Stimulated activated CD4-positive, alpha-beta T cell treated with anti-CD3 and anti-CD28 coated beads, Interleukin-4, amount 100 ng/mL, for 4 hours (primary cell): ENCODE data around the gene IMPA2.
"Not testable (repeated sequence)": the region's sequence is repeated elsewhere in the genome, so short reads cannot be mapped to it uniquely, and the experiment has no call there.

ENCODE experiments used
- DNase-seq, 2 experiments: peaks; one replicate each; pipeline ENCODE4 v3.0.0-alpha.2; 2020

IMPA2 gene

GRCh38 chr18:11963991-11964484 lies 17.3 kb upstream of the IMPA2 start:
- DNase-seq: no peak

- DNase-seq: no peak
Observed at GRCh38 chr18:11969904-11970835, 11.1 kb upstream of the IMPA2 start.

GRCh38 chr18:11970836-11971226 lies 10.5 kb upstream of the IMPA2 start:
- DNase-seq: not testable (repeated sequence)

GRCh38 chr18:11972371-11973174 lies 8.7 kb upstream of the IMPA2 start:
- DNase-seq: no peak

- DNase-seq: no peak
Observed at GRCh38 chr18:11974741-11975325, 6.5 kb upstream of the IMPA2 start.

GRCh38 chr18:11975723-11976122 lies 5.6 kb upstream of the IMPA2 start:
- no peak for DNase-seq

GRCh38 chr18:11976315-11977152 lies 4.8 kb upstream of the IMPA2 start:
- DNase-seq: no peak

GRCh38 chr18:11977153-11977466 lies 4.2 kb upstream of the IMPA2 start:
- no peak for DNase-seq

- DNase-seq: no peak
Observed at GRCh38 chr18:11978956-11979355, 2.4 kb upstream of the IMPA2 start.

GRCh38 chr18:11980163-11980493 lies 1.2 kb upstream of the IMPA2 start:
- no peak for DNase-seq

GRCh38 chr18:11980494-11981191 lies 664 bp upstream of the IMPA2 start:
- peak in 1 of 2 experiments; percentile 97 for DNase-seq

- DNase-seq: peak in 1 of 2 experiments; percentile 5
Observed at GRCh38 chr18:11981543-11982366, 448 bp downstream of the IMPA2 start.

- no peak for DNase-seq
Observed at GRCh38 chr18:11982981-11983380, 1.7 kb downstream of the IMPA2 start.

GRCh38 chr18:11983592-11983991 lies 2.3 kb downstream of the IMPA2 start:
- DNase-seq: no peak

- DNase-seq: no peak
Observed at GRCh38 chr18:11984091-11984490, 2.8 kb downstream of the IMPA2 start.

GRCh38 chr18:11985586-11985985 lies 4.3 kb downstream of the IMPA2 start:
- DNase-seq: no peak

- DNase-seq: no peak
Observed at GRCh38 chr18:11986061-11986460, 4.8 kb downstream of the IMPA2 start.

- DNase-seq: no peak
Observed at GRCh38 chr18:11987527-11987926, 6.2 kb downstream of the IMPA2 start.

- DNase-seq: no peak
Observed at GRCh38 chr18:11989174-11989573, 7.9 kb downstream of the IMPA2 start.

- no peak for DNase-seq
Observed at GRCh38 chr18:11989966-11990380, 8.7 kb downstream of the IMPA2 start.

- no peak for DNase-seq
Observed at GRCh38 chr18:11990539-11990938, 9.2 kb downstream of the IMPA2 start.
